Erythroblast (primary cell): Measurements from ENCODE around the gene S100A2.

Experiments
- DNase-seq, 2 experiments: peaks; one replicate each; lab custom pipeline; 2025; lab: John Stamatoyannopoulos, UW
- GATA1 ChIP-seq: IDR thresholded peaks from 2 replicates; pipeline ENCODE4 v1.6.1; 2011; ENCODE audit warnings: low read depth, mild to moderate bottlenecking, control low read depth, low read length, moderate library complexity
- POLR2A ChIP-seq: IDR thresholded peaks from 2 replicates; pipeline ENCODE4 v1.6.1; 2011; ENCODE audit warnings: mild to moderate bottlenecking, low read length

S100A2 gene

DNA sequence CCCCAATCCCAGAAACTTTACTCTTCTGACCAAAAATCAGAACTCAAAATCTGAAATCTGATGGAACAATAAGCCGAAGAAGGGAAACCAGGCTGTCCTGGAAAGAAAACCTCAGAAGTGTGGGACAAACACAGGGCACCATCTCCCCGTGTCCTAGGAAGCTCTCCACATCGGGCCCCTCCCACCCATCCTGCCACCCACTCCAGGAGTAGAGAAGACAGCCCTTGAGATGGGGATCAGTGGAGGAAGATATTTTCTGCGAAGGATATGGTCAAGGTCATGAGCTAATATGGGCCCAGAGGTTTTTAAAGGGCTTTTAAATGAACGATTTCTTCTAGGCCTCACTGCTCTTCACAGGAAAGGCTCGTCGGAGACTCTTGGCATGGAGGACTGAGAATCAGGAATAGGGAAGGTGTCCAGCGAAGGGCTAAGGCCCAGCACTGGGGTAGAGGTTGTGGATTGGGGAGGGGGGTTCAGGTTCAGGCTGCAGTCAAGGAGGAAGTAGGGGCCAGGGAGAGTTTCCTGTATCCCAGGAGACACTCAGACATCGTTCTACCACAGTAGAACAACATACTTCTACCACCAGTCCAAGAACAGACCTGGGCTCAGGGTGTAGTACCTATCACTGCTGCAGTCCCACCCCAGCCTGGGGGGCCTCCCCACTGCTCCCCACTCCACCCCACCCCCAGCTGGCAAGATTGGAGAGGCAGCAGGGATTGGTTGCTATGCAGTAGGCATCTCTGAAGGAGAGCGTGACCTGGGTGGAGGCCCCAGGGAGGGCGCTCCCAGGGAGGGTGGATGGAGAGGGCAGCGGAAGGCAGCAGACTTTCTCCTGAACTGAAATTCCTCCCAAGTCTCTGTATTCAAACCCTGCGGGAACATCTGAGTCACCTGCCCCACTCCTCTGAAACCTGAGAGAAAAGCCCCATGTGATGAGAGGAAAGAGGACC lies 23.7 kb downstream of the S100A2 start:
- DNase-seq: peak; percentile 31 to 35
- TF ChIP-seq POLR2A (peak; percentile 24), GATA1 (no peak)

GRCh38 chr1:153540394-153541361 lies 25.0 kb downstream of the S100A2 start, which contains the start of gene S100A5:
TSS of gene S100A5 (minus strand) at chr1:153540934. CDS start at chr1:153540191, 743 bp downstream.
- peak in 1 of 2 experiments; percentile 22 for DNase-seq
- TF ChIP-seq GATA1 (no peak), POLR2A (no peak)

- DNase-seq: no peak
- TF ChIP-seq GATA1 (no peak), POLR2A (no peak)
These were observed 26.1 kb downstream of the S100A2 start for GRCh38 chr1:153539395-153540093.

- TF ChIP-seq POLR2A: no peak
- no peak for TF ChIP-seq GATA1
These were observed 27.3 kb downstream of the S100A2 start for GRCh38 chr1:153538315-153538821.

GRCh38 chr1:153537376-153537730 lies 28.3 kb downstream of the S100A2 start:
- TF ChIP-seq GATA1 (no peak), POLR2A (no peak)
- no peak for DNase-seq

More at GRCh38 chr1:153538315-153538821, 27.3 kb downstream of the S100A2 start:
- DNase-seq: peak; percentile 29 to 31

GRCh38 chr1:153536671-153537375 lies 28.8 kb downstream of the S100A2 start:
- no peak for TF ChIP-seq POLR2A
- no peak for TF ChIP-seq GATA1
- DNase-seq: peak in 1 of 2 experiments; percentile 35

DNA sequence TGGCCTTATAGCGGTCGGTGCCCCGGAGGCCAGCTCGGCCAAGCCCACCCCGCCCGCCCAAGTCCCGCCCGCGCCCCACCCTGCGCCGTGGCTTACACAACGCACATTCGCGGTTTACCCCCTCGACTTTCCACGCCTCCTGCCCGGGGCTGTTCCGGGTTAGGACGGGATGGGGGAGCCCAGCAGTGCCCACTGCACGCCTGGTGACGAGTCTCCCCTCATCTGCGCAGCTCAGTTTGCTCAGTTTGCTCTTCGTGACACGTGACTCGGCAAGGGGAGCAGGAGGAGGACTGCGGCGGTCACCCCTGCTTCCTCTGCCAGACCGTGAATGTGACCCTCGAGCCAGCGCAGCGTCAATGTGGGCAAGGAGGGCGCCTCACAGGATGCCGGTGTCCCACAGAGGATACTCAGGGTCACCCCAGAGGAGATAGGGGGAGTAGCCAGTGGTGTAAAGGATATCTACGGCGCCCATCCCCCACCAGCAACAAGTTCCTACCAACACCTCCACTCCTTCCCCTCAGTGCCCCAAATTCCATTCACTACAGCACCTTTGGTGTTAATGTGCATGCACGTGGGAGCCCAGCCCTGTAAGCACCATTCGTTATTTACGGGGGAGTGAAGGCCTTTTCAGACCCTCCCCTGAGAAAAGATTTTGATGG lies 29.5 kb downstream of the S100A2 start:
- peak; percentile 80 to 83 for DNase-seq
- peak; percentile 4 for TF ChIP-seq POLR2A
- TF ChIP-seq GATA1: no peak

DNA sequence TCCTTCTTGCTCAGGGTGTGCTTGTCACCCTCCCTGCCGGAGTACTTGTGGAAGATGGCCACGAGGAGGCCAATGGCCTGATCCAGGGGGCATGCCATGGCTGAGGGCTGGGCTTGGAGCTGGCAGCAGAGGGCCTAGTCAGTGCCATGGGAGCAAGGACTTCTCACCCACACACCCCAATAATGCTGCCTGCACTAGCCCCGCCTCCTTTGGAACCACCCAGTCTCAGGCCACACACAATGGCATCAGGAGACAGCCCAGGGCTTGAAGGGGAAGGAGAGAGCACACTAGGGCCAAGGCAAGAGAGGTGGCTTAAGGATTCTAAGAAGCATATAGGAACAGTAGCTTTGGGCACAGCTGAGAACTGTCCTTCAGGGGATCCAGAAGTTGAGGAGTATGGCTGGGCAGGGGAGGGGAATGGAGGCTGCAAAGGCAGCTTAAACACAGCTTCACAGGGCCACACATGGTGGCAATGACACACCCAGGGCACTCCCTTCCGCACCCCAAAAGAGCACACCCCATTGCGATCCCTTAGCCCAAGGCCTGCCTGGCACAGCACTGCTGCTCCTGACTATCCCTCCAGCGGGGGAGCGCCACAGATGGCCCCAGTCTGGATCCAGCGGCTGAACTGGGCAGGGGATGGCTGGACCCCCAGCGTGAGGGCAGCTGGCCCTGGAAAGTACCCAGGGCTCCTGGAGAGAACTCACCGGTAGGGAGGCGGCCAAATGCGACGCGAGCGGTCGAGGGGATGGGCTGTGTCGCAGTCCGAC lies 30.2 kb downstream of the S100A2 start, which contains the start of gene S100A6:
TSS of gene S100A6 (minus strand) at position 750 of the 770 bp plus-strand sequence. CDS start at position 98, 652 bp downstream.
- no peak for TF ChIP-seq GATA1
- peak; percentile 92 for TF ChIP-seq POLR2A
- DNase-seq: peak; percentile 68 to 72

GRCh38 chr1:153534925-153535241 lies 30.8 kb downstream of the S100A2 start:
- TF ChIP-seq GATA1 (no peak), POLR2A (no peak)
- DNase-seq: no peak

DNA sequence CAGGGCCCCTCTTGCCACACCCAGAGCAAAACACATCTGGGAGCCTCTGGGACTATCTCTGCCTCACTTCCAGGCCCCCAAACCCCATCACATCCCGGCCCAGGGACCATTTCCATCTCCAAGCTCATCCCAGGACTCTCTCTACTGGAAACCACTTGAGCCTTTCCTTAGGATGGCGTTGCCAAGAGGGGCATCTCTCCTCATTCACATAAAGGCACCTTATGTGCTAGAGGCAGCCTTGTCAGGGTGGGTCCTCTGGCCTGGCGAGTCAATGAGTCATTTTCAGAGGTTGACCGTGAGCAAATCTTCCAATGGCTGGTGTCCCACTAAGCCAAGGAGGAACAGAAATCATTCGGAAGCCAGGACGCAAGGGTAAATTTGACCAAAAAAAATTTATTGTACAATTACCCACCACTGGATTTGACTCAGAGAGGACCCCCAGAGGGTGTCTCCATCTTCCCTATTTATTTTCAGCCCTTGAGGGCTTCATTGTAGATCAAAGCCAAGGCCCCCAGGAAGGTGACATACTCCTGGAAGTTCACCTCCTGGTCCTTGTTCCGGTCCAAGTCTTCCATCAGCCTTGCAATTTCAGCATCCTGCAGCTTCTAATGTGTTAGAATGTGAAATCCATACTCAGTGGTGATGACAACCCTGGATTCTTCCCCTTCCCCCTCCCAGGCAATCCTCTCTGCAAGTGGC lies 31.3 kb downstream of the S100A2 start:
- no peak for TF ChIP-seq POLR2A
- TF ChIP-seq GATA1: no peak
- peak; percentile 45 to 57 for DNase-seq

DNA sequence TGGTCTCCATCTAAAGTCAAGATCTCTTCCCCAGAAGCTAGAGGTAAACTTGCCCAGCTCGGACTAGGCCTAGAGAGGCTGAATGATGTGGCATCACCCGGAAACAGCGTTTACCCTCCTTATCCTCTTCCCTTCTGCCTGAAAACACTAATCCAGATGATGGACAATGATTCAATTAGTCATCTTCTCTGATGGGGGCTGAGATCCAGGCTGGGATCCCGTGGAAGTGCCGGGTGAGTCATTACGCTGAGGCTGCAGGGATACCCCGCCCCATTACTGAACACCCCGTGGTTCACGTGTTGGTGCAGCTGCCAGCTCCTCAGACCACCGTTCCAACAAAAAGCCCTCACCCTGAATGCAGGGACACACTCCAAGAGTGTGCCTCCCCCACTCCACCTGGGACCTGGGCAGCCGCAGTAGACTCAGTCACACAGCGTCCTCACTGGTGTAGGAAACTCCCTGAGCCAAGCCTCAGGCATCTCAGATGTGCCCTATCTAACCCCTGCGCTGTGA lies 31.9 kb downstream of the S100A2 start:
- DNase-seq: peak; percentile 61 to 72
- no peak for TF ChIP-seq GATA1
- peak; percentile 66 for TF ChIP-seq POLR2A
